Spinal cord (tissue), 10 donors: Measurements from ENCODE around the gene OR13D1. TPM values are rescaled to one million over a fixed set of nuclear protein-coding genes. Genes with fewer than 3 reads are reported as not detected.

Experiments
- DNase-seq, 6 donors: peaks; one replicate each; pipeline versions ENCODE4 v3.0.0 to v3.0.0-alpha.2; 2013 to 2015; ENCODE audit warnings: low spot score in 6 of 6, low read depth in 4 of 6
- H3K27ac ChIP-seq: one replicate; pipeline ENCODE4 v1.5.1; 2013; ENCODE audit warnings: low read depth, low read length, control low read depth
- H3K27me3 ChIP-seq: one replicate; pipeline ENCODE4 v1.6.1; 2013; ENCODE audit warnings: low read length; ENCODE audit not compliant: control insufficient read depth, insufficient read depth
- H3K36me3 ChIP-seq: one replicate; pipeline ENCODE4 v1.6.1; 2013; ENCODE audit warnings: low read length; ENCODE audit not compliant: control insufficient read depth, insufficient read depth
- H3K4me1 ChIP-seq: one replicate; pipeline ENCODE4 v1.6.1; 2013; ENCODE audit warnings: low read length; ENCODE audit not compliant: control insufficient read depth, insufficient read depth
- H3K4me3 ChIP-seq: one replicate; pipeline ENCODE4 v1.5.1; 2013; ENCODE audit warnings: low read depth, low read length, control low read depth
- H3K9me3 ChIP-seq: one replicate; pipeline ENCODE4 v1.6.1; 2013; ENCODE audit warnings: low read length; ENCODE audit not compliant: control insufficient read depth, insufficient read depth
- WGBS: methylation state at CpG from one replicate; pipeline ENCODE4 v1.1.5; 2013; ENCODE audit warnings: missing lambda C conversion rate; ENCODE audit not compliant: insufficient coverage; 5-methylcytosine and 5-hydroxymethylcytosine counted together
- polyA plus RNA-seq, 2 donors: library from polyadenylated mRNA; unstranded; fragments of 120-200 nt; gene quantifications; one replicate each; pipeline ENCODE4 v1.2.1, GENCODE V29; 2013; ENCODE audit not compliant: insufficient read length in 2 of 2
- total RNA-seq, 2 donors: library from RNA; depleted of rRNA in 1 of 2; stranded (reverse); fragments of 120-200 nt in 1 of 2; fragments of >200 nt in 1 of 2; gene quantifications; one replicate each; pipeline versions ENCODE4 v1.2.3 to v1.2.4, GENCODE V29; 2013 to 2014
- donor health status: healthy.

OR13D1 gene
- total and polyA plus RNA-seq, 4 donors = not detected

DNA sequence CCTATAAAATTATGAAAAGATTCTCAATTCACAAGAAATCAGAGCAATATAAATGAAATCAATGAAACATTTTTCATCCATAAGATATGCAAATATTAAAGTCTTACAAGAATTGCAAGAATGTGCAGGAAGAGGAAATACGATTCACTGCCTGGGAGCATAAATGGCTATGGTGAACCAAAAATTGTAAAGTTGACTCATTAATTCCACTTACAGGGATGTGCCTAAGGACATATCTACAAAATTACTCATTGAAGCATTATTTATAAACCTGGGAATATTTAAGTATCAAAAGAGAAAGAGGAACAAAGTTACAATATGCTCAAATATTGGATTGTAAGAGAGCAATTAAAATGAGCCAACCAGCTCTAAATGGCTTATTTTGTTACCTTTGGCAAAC is 46.3 kb downstream of the OR13D1 start:
- WGBS = no CpG with 5 or more reads among the region's 1 CpG
- Histone ChIP-seq H3K4me1 (no peaks in the 10 kb centered on the region), H3K36me3 (no peaks in the 10 kb centered on the region), H3K27ac (no peak overlapping the region), H3K27me3 (no peaks in the 10 kb centered on the region), H3K4me3 (no peak overlapping the region), H3K9me3 (no peaks in the 10 kb centered on the region)
- no peak for DNase-seq

DNA sequence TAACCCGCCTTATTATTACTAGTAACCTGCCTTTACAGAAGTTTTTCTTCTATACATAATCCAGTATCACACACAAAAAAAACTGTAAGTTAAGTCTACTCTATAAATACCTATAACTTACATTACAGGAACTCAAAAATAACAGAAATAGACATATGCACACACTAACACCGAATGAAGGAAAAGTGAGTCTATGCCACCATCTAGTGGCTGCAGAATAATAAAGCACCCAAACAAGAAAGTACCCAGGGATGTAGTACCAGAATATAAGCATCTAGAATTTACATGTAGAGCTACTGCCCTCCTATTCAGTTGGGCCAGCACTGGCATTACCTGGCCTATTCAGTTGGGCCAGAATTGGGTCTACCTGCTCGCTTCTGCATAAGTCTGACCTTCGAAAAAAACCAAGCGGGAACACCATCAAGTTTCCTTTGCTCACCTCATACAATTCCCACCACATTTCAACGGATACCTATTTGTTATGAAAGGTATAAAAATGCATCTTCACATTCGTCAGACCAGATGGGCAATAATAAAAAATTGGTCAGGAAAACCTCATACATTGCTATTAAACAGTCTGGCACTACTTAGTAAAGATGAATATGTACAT is 49.2 kb downstream of the OR13D1 start:
- WGBS = 0% methylated on average over 1 of the region's 7 CpGs
- Histone ChIP-seq H3K27ac (no peak overlapping the region), H3K4me3 (no peak overlapping the region), H3K9me3 (no peaks in the 10 kb centered on the region), H3K27me3 (no peaks in the 10 kb centered on the region), H3K4me1 (peaks cover 3% of the 10 kb centered on the region), H3K36me3 (no peaks in the 10 kb centered on the region)
- DNase-seq = peak; percentile 43 to 95 (median 62)

Other genes starting within 250 kb of the OR13D1 start
- not detected for gene OR13F1, start 190.3 kb upstream of the OR13D1 start, total RNA-seq
- not detected for gene OR13F1, start 190.3 kb upstream of the OR13D1 start, polyA plus RNA-seq
- gene OR13C4, start 167.3 kb upstream of the OR13D1 start, total RNA-seq = under 1 TPM in 1 of 2 donors, not detected in 1; 0.17 TPM
- gene OR13C4, start 167.3 kb upstream of the OR13D1 start, polyA plus RNA-seq = not detected
- gene OR13C3, start 157.7 kb upstream of the OR13D1 start, total RNA-seq = under 1 TPM in 1 of 2 donors, not detected in 1; 0.59 TPM
- not detected for gene OR13C3, start 157.7 kb upstream of the OR13D1 start, polyA plus RNA-seq
- not detected for gene OR13C8, start 125.3 kb upstream of the OR13D1 start, total RNA-seq
- gene OR13C8, start 125.3 kb upstream of the OR13D1 start, polyA plus RNA-seq = not detected
- not detected for gene OR13C5, start 95.1 kb upstream of the OR13D1 start, total RNA-seq
- not detected for gene OR13C5, start 95.1 kb upstream of the OR13D1 start, polyA plus RNA-seq
- gene OR13C2, start 88.9 kb upstream of the OR13D1 start, total RNA-seq = under 1 TPM; 0.28 to 0.30 TPM
- gene OR13C2, start 88.9 kb upstream of the OR13D1 start, polyA plus RNA-seq = not detected
- under 1 TPM in 1 of 2 donors, not detected in 1; 0.17 TPM for gene OR13C9, start 76.3 kb upstream of the OR13D1 start, total RNA-seq
- gene OR13C9, start 76.3 kb upstream of the OR13D1 start, polyA plus RNA-seq = not detected
- gene NIPSNAP3A, start 53.2 kb downstream of the OR13D1 start, total RNA-seq = 10 to 100 TPM; 56.4 to 79.6 TPM
- 10 to 100 TPM; 60.0 to 72.8 TPM for gene NIPSNAP3A, start 53.2 kb downstream of the OR13D1 start, polyA plus RNA-seq
- 1 to 10 TPM; 7.5 to 9.1 TPM for gene NIPSNAP3B, start 69.6 kb downstream of the OR13D1 start, total RNA-seq
- 10 to 100 TPM; 11.2 to 13.2 TPM for gene NIPSNAP3B, start 69.6 kb downstream of the OR13D1 start, polyA plus RNA-seq
- 10 to 100 TPM; 38.5 to 43.0 TPM for gene ABCA1, start 233.6 kb downstream of the OR13D1 start, total RNA-seq
- gene ABCA1, start 233.6 kb downstream of the OR13D1 start, polyA plus RNA-seq = 10 to 100 TPM; 10.2 to 17.1 TPM